Measurements from ENCODE around the gene MEGF10. TPM values are rescaled to one million over a fixed set of nuclear protein-coding genes. Genes with fewer than 3 reads are reported as not detected.

The MEGF10 gene
- total and polyA plus RNA-seq, 2 of the 8 experiments (the other 6 are each of a cell fraction or from before 2014, with no cell fraction given) = 38.2 to 53.1 TPM

DNA sequence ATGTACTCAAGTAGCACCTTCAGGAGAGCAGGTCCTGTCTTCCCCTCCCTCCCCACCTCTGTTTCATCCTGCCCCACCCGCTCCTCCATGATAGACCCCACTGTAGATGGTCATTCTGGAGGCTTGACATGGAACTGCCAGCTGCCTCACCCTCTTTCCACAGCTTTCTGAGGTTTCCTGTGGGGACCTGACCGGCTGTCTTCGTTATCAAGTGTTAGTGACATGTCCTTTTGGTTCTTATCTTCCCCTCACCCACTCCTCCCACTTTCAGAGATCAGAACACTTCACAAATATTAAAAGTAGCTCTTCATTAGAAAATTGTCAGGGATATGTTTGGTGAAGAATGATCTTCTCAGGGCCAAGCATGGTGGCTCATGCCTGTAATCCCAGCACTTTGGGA is 52.7 kb downstream of the MEGF10 start (continued):
- TF ChIP-seq, protein P1, sequence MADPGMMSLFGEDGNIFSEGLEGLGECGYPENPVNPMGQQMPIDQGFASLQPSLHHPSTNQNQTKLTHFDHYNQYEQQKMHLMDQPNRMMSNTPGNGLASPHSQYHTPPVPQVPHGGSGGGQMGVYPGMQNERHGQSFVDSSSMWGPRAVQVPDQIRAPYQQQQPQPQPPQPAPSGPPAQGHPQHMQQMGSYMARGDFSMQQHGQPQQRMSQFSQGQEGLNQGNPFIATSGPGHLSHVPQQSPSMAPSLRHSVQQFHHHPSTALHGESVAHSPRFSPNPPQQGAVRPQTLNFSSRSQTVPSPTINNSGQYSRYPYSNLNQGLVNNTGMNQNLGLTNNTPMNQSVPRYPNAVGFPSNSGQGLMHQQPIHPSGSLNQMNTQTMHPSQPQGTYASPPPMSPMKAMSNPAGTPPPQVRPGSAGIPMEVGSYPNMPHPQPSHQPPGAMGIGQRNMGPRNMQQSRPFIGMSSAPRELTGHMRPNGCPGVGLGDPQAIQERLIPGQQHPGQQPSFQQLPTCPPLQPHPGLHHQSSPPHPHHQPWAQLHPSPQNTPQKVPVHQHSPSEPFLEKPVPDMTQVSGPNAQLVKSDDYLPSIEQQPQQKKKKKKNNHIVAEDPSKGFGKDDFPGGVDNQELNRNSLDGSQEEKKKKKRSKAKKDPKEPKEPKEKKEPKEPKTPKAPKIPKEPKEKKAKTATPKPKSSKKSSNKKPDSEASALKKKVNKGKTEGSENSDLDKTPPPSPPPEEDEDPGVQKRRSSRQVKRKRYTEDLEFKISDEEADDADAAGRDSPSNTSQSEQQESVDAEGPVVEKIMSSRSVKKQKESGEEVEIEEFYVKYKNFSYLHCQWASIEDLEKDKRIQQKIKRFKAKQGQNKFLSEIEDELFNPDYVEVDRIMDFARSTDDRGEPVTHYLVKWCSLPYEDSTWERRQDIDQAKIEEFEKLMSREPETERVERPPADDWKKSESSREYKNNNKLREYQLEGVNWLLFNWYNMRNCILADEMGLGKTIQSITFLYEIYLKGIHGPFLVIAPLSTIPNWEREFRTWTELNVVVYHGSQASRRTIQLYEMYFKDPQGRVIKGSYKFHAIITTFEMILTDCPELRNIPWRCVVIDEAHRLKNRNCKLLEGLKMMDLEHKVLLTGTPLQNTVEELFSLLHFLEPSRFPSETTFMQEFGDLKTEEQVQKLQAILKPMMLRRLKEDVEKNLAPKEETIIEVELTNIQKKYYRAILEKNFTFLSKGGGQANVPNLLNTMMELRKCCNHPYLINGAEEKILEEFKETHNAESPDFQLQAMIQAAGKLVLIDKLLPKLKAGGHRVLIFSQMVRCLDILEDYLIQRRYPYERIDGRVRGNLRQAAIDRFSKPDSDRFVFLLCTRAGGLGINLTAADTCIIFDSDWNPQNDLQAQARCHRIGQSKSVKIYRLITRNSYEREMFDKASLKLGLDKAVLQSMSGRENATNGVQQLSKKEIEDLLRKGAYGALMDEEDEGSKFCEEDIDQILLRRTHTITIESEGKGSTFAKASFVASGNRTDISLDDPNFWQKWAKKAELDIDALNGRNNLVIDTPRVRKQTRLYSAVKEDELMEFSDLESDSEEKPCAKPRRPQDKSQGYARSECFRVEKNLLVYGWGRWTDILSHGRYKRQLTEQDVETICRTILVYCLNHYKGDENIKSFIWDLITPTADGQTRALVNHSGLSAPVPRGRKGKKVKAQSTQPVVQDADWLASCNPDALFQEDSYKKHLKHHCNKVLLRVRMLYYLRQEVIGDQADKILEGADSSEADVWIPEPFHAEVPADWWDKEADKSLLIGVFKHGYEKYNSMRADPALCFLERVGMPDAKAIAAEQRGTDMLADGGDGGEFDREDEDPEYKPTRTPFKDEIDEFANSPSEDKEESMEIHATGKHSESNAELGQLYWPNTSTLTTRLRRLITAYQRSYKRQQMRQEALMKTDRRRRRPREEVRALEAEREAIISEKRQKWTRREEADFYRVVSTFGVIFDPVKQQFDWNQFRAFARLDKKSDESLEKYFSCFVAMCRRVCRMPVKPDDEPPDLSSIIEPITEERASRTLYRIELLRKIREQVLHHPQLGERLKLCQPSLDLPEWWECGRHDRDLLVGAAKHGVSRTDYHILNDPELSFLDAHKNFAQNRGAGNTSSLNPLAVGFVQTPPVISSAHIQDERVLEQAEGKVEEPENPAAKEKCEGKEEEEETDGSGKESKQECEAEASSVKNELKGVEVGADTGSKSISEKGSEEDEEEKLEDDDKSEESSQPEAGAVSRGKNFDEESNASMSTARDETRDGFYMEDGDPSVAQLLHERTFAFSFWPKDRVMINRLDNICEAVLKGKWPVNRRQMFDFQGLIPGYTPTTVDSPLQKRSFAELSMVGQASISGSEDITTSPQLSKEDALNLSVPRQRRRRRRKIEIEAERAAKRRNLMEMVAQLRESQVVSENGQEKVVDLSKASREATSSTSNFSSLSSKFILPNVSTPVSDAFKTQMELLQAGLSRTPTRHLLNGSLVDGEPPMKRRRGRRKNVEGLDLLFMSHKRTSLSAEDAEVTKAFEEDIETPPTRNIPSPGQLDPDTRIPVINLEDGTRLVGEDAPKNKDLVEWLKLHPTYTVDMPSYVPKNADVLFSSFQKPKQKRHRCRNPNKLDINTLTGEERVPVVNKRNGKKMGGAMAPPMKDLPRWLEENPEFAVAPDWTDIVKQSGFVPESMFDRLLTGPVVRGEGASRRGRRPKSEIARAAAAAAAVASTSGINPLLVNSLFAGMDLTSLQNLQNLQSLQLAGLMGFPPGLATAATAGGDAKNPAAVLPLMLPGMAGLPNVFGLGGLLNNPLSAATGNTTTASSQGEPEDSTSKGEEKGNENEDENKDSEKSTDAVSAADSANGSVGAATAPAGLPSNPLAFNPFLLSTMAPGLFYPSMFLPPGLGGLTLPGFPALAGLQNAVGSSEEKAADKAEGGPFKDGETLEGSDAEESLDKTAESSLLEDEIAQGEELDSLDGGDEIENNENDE (IDR thresholded peaks at IDR 0.05; ENCODE audit: insufficient replicate concordance, low read length) = no peak
- no peak for TF ChIP-seq YY1 (IDR thresholded peaks at IDR 0.05; ENCODE audit: low read depth, low read length)
- no peak for TF ChIP-seq ZNF274 (IDR thresholded peaks at IDR 0.05; ENCODE audit: borderline replicate concordance, extremely low read depth, low read length)
- no peak for TF ChIP-seq KDM5A (IDR thresholded peaks at IDR 0.05; ENCODE audit: low read length)

Data from H1 (cell line).